Hindlimb muscle (tissue), 1 donor: ENCODE results near the gene BEST4. TPM values are rescaled to one million over a fixed set of nuclear protein-coding genes. Genes with fewer than 3 reads are reported as not detected.
A peak's percentile ranks its signal among the peaks of the same experiment; 100 is the strongest.
"Not testable (repeated sequence)": the region's sequence is repeated elsewhere in the genome, so short reads cannot be mapped to it uniquely, and the experiment has no call there.

ENCODE experiments used
- DNase-seq: peaks from one replicate; pipeline ENCODE4 v3.0.0-alpha.2; 2013
- polyA plus RNA-seq: library from polyadenylated mRNA; unstranded; fragments of 120-200 nt; gene quantifications from one replicate; pipeline ENCODE4 v1.2.1, GENCODE V29; 2013; ENCODE audit not compliant: insufficient read length

The BEST4 gene
- 0.19 TPM for polyA plus RNA-seq

- DNase-seq, result no peak
Observed at GRCh38 chr1:44788120-44788860, at the start of gene BEST4. Gene BEST4, minus strand, starts transcription at chr1:44788170. Its CDS starts 465 bp downstream, at chr1:44787705.

GRCh38 chr1:44835738-44836675 lies 48.0 kb upstream of the BEST4 start:
- peak; percentile 84 for DNase-seq

- no peak for DNase-seq
Observed at GRCh38 chr1:44834328-44834727, 46.4 kb upstream of the BEST4 start.

- no peak for DNase-seq
Observed at GRCh38 chr1:44832056-44832705, 44.2 kb upstream of the BEST4 start.

GRCh38 chr1:44831516-44831915 lies 43.5 kb upstream of the BEST4 start:
- no peak for DNase-seq

GRCh38 chr1:44830900-44831304 lies 42.9 kb upstream of the BEST4 start:
- no peak for DNase-seq

- no peak for DNase-seq
Observed at GRCh38 chr1:44829506-44830384, 41.8 kb upstream of the BEST4 start.

- DNase-seq, result no peak
Observed at GRCh38 chr1:44828841-44829440, 41.0 kb upstream of the BEST4 start.

- no peak for DNase-seq
Observed at GRCh38 chr1:44828003-44828651, 40.2 kb upstream of the BEST4 start.

GRCh38 chr1:44827197-44828002 lies 39.4 kb upstream of the BEST4 start:
- DNase-seq, result no peak

GRCh38 chr1:44826375-44827196 lies 38.6 kb upstream of the BEST4 start:
- peak; percentile 81 for DNase-seq

- DNase-seq, result not testable (repeated sequence)
Observed at GRCh38 chr1:44824392-44824791, 36.4 kb upstream of the BEST4 start.

- no peak for DNase-seq
Observed at GRCh38 chr1:44822981-44823451, 35.0 kb upstream of the BEST4 start.

- DNase-seq, result no peak
Observed at GRCh38 chr1:44822131-44822701, 34.2 kb upstream of the BEST4 start.

GRCh38 chr1:44821240-44821715 lies 33.3 kb upstream of the BEST4 start:
- DNase-seq, result no peak

GRCh38 chr1:44820328-44821239 lies 32.6 kb upstream of the BEST4 start:
- no peak for DNase-seq

GRCh38 chr1:44819608-44820327 lies 31.8 kb upstream of the BEST4 start:
- DNase-seq, result peak; percentile 83
